PC-9 (cell line): ENCODE data around the gene GUCY1A2. TPM values are rescaled to one million over a fixed set of nuclear protein-coding genes. Genes with fewer than 3 reads are reported as not detected.

Experiments
- BruUV-seq: library from RNA; stranded (reverse); fragments of 400-500 nt; replicated peaks from 2 replicates; lab custom pipeline; 2021; lab: Mats Ljungman, UMichigan
- CTCF ChIA-PET: fragments of 300-600 bp; sonication (Branson Sonifier 250); formaldehyde crosslinking; loops from one replicate; lab custom pipeline; 2022; ENCODE audit warnings: antibody characterized with exemption; lab: Charles Lee
- POLR2A ChIA-PET: fragments of 300-600 bp; sonication (Branson Sonifier 250); formaldehyde crosslinking; loops from one replicate; lab custom pipeline; 2022; ENCODE audit warnings: antibody characterized with exemption; ENCODE audit not compliant: unreplicated experiment; lab: Charles Lee
- DNase-seq, 2 experiments: peaks; one replicate each; pipeline versions ENCODE4 v3.0.0 to v3.0.0-alpha.2; 2015 to 2022; ENCODE audit warnings: mixed read lengths in 1 of 2
- H2AFZ ChIP-seq: fragments of 200-600 bp; sonication (generic); 2 replicates; pipeline ENCODE4 v1.8.1; 2017; ENCODE audit warnings: antibody characterized with exemption
- H3F3A ChIP-seq: fragments of 200-600 bp; sonication (generic); 2 replicates; pipeline ENCODE4 v1.8.1; 2017; ENCODE audit warnings: antibody characterized with exemption, mild to moderate bottlenecking, low read depth; ENCODE audit not compliant: insufficient read depth
- H3K27ac ChIP-seq: fragments of 200-600 bp; sonication (generic); 2 replicates; pipeline ENCODE4 v1.6.1; 2016; ENCODE audit warnings: mixed run types
- H3K27me3 ChIP-seq: fragments of 200-600 bp; sonication (generic); 2 replicates; pipeline ENCODE4 v1.6.1; 2016; ENCODE audit warnings: low read depth, mixed run types; ENCODE audit not compliant: insufficient read depth
- H3K36me3 ChIP-seq: fragments of 200-600 bp; sonication (generic); 2 replicates; pipeline ENCODE4 v1.6.1; 2016; ENCODE audit warnings: low read depth, mixed run types
- H3K4me1 ChIP-seq: fragments of 200-600 bp; sonication (generic); replicated peaks from 2 replicates; pipeline ENCODE4 v1.6.1; 2016; ENCODE audit warnings: mixed run types; ENCODE audit not compliant: insufficient read depth
- H3K4me2 ChIP-seq: fragments of 200-600 bp; sonication (generic); 2 replicates; pipeline ENCODE4 v1.6.1; 2017; ENCODE audit warnings: mixed run types
- H3K4me3 ChIP-seq: fragments of 200-600 bp; sonication (generic); 2 replicates; pipeline ENCODE4 v1.6.1; 2016; ENCODE audit warnings: mixed run types
- H3K79me2 ChIP-seq: fragments of 200-600 bp; sonication (generic); 2 replicates; pipeline ENCODE4 v1.6.1; 2017; ENCODE audit warnings: low read depth, mixed run types
- H3K9me2 ChIP-seq: fragments of 200-600 bp; sonication (generic); 2 replicates; pipeline ENCODE4 v1.8.1; 2017; ENCODE audit warnings: mild to moderate bottlenecking; ENCODE audit not compliant: insufficient read depth
- H3K9me3 ChIP-seq: fragments of 200-600 bp; sonication (generic); 2 replicates; pipeline ENCODE4 v1.8.1; 2016; ENCODE audit warnings: low read depth; ENCODE audit not compliant: insufficient read depth
- H4K20me1 ChIP-seq: fragments of 200-600 bp; sonication (generic); 2 replicates; pipeline ENCODE4 v1.8.1; 2017; ENCODE audit not compliant: insufficient read depth
- EZH2 ChIP-seq: fragments of 200-600 bp; sonication (generic); IDR thresholded peaks from 2 replicates; pipeline ENCODE4 v1.8.0; 2017; ENCODE audit warnings: antibody characterized with exemption, low read depth
- intact Hi-C: fragments of 100-400 bp; cut with micrococcal nuclease; formaldehyde crosslinking; loops from one replicate; pipeline ENCODE4 v1.10.0; 2022; ENCODE audit not compliant: unreplicated experiment
- total RNA-seq: library from RNA; stranded (reverse); gene quantifications from 2 replicates; pipeline ENCODE4 v1.2.3, GENCODE V29; 2021
- TF ChIP-seq, protein P1 (sequence below): fragments of 200-600 bp; sonication (generic); conservative IDR thresholded peaks from 2 replicates; pipeline ENCODE4 v1.6.1; 2017; ENCODE audit warnings: mixed run types, antibody characterized with exemption, mild to moderate bottlenecking, moderate library complexity

The GUCY1A2 gene
- total RNA-seq, 1 experiment from 2014 or later: not detected

DNA sequence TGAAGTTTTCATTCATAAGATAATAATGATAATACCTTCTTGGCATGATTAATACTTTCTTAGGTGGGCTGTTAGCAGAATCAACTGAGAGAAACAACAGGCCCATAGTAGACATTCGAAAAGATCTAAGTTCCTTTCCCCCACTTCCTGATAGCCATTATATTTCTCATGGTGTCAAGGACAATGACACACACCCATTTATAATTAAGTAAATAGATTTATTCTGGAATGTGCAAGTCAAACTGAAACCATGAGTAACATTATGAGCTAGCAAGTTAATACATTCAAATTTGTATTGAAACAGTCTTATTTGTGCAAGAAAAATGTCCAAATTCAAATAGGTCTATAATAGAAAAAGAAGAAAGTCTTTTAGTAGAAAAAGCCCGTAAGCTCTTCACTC, 301.1 kb downstream of the GUCY1A2 start:
- POLR2A ChIA-PET: interaction anchor here (0.5 kb wide), 1 partner anchor 33 kb away, joined by 5 read pairs; no protein-coding TSS in a partner anchor
- BruUV-seq: no TSS peak
- Histone ChIP-seq H3K9me3 (no peaks in the 10 kb centered on the region), H3K27me3 (no peaks in the 10 kb centered on the region), H2AFZ (no peak overlapping the region), H3K79me2 (no peaks in the 10 kb centered on the region), H3K27ac (no peak overlapping the region), H3K36me3 (no peaks in the 10 kb centered on the region), H3F3A (no peaks in the 10 kb centered on the region), H4K20me1 (no peaks in the 10 kb centered on the region), H3K9me2 (no peaks in the 10 kb centered on the region), H3K4me3 (no peak overlapping the region), H3K4me2 (no peak overlapping the region), H3K4me1 (peaks cover 7% of the 10 kb centered on the region; the same call in 1 of the 2 replicates)
- DNase-seq: peak in 1 of 2 experiments; percentile 61
- intact Hi-C loops: no loop called here
- no peak for TF ChIP-seq EZH2
- TF ChIP-seq, protein P1, sequence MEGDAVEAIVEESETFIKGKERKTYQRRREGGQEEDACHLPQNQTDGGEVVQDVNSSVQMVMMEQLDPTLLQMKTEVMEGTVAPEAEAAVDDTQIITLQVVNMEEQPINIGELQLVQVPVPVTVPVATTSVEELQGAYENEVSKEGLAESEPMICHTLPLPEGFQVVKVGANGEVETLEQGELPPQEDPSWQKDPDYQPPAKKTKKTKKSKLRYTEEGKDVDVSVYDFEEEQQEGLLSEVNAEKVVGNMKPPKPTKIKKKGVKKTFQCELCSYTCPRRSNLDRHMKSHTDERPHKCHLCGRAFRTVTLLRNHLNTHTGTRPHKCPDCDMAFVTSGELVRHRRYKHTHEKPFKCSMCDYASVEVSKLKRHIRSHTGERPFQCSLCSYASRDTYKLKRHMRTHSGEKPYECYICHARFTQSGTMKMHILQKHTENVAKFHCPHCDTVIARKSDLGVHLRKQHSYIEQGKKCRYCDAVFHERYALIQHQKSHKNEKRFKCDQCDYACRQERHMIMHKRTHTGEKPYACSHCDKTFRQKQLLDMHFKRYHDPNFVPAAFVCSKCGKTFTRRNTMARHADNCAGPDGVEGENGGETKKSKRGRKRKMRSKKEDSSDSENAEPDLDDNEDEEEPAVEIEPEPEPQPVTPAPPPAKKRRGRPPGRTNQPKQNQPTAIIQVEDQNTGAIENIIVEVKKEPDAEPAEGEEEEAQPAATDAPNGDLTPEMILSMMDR: no peak
- CTCF ChIA-PET: interaction anchor here (0.6 kb wide), 1 partner anchor 479 kb away, joined by 8 read pairs; no protein-coding TSS in a partner anchor

DNA sequence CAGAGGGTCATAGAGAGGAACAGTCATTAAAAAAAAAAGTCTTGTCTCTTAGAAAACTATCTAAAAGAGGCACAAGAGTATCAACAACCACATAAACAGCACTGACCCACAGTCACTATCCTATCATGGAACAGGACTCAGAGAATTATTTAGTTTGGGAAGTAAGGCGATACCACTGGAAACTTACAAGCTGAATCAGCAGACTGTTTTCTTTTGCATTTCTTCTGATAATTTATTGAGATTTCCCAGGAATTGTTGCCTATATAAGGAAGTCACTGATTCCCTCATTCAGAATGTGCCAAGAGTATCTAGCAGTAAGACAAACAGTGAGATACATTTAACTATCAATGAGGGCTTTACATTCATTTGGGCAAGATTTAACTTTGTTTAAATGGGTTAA, 304.1 kb downstream of the GUCY1A2 start:
- Histone ChIP-seq H3K27ac (no peak overlapping the region), H3F3A (no peaks in the 10 kb centered on the region), H3K36me3 (no peaks in the 10 kb centered on the region), H3K4me1 (peaks cover 7% of the 10 kb centered on the region; the same call in 1 of the 2 replicates), H3K79me2 (no peaks in the 10 kb centered on the region), H3K4me3 (no peak overlapping the region), H4K20me1 (no peaks in the 10 kb centered on the region), H3K4me2 (no peak overlapping the region), H3K9me2 (no peaks in the 10 kb centered on the region), H2AFZ (no peak overlapping the region), H3K27me3 (no peaks in the 10 kb centered on the region), H3K9me3 (no peaks in the 10 kb centered on the region)
- DNase-seq: no peak
- CTCF ChIA-PET: no interaction called here
- intact Hi-C loops: no loop called here
- POLR2A ChIA-PET: no interaction called here
- TF ChIP-seq, protein P1: no peak
- TF ChIP-seq EZH2: no peak
- BruUV-seq: no TSS peak

DNA sequence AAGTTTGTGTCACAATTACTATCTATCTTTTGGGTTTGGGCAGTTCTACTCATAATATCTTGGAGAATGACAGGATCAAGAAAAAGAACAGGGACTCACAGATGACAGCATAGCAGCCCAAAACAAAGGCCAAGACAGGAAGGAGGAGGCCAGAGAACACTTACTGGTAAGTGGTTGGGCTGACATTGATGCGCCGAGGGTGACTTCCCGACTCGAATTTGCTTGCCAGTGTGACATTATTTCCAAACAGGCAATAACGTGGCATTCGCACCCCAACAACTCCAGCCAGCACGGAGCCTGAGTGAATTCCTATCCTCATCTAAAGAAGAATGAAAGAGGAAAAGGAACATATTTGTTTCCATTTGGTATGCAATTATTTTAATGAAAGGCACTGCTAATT, 309.9 kb downstream of the GUCY1A2 start:
- TF ChIP-seq, protein P1: no peak
- TF ChIP-seq EZH2: no peak
- H3K79me2 ChIP-seq: no peaks in the 10 kb centered on the region
- ChIA-PET POLR2A (no interaction called here), CTCF (no interaction called here)
- H3K4me2 ChIP-seq: no peak overlapping the region
- no peaks in the 10 kb centered on the region for H3K27me3 ChIP-seq
- H3K36me3 ChIP-seq: no peaks in the 10 kb centered on the region
- no peaks in the 10 kb centered on the region for H3K9me3 ChIP-seq
- DNase-seq: no peak
- no peaks in the 10 kb centered on the region for H4K20me1 ChIP-seq
- H3K27ac ChIP-seq: no peak overlapping the region
- no TSS peak for BruUV-seq
- H3K4me1 ChIP-seq: peaks cover 16% of the 10 kb centered on the region
- H2AFZ ChIP-seq: no peak overlapping the region
- H3K9me2 ChIP-seq: no peaks in the 10 kb centered on the region
- intact Hi-C loops: no loop called here
- peaks cover 11% of the 10 kb centered on the region for H3F3A ChIP-seq
- no peak overlapping the region for H3K4me3 ChIP-seq
